ENCODE data around the gene FGFR3.

The FGFR3 gene

DNA sequence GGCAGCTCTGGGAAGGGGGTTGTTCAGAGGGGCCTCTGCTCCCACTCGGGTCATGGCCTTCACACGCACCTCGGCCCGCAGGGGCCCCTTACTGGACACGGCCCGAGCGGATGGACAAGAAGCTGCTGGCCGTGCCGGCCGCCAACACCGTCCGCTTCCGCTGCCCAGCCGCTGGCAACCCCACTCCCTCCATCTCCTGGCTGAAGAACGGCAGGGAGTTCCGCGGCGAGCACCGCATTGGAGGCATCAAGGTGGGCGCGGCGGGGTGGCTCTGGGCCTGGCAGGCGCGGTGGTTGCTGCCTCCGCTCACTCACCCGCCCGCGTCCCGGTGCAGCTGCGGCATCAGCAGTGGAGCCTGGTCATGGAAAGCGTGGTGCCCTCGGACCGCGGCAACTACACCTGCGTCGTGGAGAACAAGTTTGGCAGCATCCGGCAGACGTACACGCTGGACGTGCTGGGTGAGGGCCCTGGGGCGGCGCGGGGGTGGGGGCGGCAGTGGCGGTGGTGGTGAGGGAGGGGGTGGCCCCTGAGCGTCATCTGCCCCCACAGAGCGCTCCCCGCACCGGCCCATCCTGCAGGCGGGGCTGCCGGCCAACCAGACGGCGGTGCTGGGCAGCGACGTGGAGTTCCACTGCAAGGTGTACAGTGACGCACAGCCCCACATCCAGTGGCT lies 8.3 kb downstream of the FGFR3 start:
- no peak for DNase-seq (ENCODE audit: extremely low read depth in 1 of 2, low read depth in 1 of 2)

DNA sequence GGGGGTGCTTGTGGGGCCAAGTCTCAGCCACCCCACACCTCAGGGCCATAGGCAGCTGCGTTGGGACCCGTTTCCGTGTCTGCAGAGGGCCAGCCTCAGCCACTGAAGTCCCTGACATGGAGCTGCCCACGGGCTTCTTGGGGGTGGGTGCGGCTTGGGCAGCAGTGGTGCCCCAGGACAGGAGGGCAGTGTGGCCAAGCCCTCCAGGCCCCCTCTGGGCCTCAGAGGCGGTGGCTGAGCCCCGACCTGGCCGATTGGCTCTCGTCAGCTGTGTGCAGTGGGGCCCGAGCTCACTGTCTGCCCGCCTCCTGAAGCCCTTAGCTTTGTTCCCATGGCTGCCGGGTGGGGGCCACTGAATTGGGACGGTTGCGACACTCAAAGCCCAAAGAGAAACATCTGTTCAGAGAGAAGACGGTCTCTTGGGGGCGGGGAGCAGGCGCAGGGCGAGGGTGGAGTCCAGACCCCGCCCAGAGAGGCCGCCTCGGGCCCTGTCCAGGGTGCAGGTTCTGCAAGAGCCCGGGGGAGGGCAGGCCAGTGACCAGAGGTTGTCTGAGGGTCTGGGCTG lies 9.1 kb downstream of the FGFR3 start:
- DNase-seq (ENCODE audit: extremely low read depth in 1 of 2, low read depth in 1 of 2) = no peak

DNA sequence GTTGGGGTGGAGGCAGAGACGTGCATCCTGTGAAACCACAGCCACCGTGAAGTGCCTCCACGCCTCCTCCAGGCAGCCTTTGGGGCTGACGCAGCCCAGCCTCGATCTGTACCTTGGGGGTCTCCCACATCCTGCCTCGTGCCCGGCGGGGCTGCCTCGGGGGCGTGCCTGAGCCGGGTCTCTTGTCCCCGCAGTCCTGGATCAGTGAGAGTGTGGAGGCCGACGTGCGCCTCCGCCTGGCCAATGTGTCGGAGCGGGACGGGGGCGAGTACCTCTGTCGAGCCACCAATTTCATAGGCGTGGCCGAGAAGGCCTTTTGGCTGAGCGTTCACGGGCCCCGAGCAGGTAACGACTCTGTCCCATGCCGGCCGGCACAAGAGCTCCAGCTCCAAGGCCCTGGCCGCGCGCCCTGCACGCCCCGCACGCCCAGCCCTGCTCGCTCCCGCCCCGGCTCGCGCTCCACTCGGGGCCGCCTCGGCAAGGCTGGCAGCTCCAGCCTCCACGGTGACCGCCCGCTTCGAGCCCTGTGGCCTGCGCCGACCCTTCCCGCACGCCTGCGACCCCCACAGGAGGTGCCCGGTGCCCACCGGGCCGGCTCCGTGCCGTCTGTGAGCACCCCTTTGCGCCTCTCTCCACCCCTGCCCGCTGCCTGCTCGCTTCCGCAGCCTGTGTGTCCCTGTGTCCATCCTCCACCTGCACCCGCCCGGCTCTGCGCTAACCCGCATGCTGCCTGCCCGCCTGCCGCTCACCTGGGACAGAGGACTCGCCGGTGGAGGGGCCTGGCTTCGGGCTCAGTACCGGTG lies 9.8 kb downstream of the FGFR3 start:
- DNase-seq (ENCODE audit: extremely low read depth in 1 of 2, low read depth in 1 of 2) = no peak

DNA sequence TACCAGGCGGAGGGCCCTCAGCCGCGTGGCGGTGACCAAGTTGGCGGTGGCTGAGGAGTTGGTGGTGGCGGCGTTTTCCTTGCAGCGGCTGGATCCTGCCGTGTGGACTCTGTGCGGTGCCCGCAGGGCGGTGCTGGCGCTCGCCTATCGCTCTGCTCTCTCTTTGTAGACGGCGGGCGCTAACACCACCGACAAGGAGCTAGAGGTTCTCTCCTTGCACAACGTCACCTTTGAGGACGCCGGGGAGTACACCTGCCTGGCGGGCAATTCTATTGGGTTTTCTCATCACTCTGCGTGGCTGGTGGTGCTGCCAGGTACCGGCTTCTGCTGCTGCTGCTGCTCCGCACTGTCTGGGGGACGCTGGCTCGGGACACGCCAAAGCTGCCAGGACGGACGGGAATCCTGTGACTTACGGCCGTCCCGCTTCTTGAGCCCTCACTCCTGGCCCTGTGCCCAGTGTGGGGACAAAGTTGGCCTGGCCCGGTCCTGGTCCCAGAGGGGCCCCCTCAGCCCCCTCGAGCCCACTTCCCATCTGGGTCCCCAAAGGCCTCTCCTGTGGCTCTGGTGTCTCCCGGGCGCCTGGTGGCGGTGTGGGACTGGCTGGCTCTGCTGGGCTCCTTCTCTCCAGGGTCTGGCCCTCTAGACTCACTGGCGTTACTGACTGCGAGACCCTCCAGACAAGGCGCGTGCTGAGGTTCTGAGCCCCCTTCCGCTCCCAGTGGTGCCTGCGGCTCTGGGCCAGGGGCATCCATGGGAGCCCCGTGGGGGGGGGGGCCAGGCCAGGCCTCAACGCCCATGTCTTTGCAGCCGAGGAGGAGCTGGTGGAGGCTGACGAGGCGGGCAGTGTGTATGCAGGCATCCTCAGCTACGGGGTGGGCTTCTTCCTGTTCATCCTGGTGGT lies 10.7 kb downstream of the FGFR3 start:
- no peak for DNase-seq (ENCODE audit: extremely low read depth in 1 of 2, low read depth in 1 of 2)

DNA sequence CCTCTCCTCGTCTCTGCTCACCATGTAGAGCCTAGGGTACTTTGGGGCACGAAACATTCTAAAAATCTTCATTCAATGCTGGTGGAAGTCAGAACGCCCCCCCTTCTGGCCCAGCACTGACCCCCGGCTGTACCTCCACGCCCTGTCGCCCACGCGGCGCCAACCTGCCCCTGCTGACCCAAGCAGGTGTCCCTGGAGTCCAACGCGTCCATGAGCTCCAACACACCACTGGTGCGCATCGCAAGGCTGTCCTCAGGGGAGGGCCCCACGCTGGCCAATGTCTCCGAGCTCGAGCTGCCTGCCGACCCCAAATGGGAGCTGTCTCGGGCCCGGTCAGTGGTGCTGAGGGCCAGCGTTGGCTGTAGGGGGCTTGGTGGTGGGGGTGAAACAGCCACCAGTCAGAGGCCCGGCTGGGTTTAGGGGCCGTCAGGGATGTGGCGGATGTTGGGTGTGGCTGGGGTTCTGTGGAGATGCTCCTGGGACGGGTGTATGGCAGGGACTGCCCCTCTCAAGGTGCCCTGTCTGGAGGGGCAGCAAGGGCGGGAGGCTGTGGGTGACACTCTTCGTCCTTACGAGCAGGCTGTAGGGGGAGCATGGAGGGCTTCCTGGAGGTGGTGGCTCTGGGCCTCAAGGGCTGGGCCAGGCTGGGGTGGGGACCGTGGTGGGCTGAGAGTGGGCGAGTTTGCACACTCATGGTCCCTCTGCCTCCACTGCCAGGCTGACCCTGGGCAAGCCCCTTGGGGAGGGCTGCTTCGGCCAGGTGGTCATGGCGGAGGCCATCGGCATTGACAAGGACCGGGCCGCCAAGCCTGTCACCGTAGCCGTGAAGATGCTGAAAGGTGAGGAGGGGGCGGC lies 11.8 kb downstream of the FGFR3 start:
- no peak for DNase-seq (ENCODE audit: extremely low read depth in 1 of 2, low read depth in 1 of 2)

DNA sequence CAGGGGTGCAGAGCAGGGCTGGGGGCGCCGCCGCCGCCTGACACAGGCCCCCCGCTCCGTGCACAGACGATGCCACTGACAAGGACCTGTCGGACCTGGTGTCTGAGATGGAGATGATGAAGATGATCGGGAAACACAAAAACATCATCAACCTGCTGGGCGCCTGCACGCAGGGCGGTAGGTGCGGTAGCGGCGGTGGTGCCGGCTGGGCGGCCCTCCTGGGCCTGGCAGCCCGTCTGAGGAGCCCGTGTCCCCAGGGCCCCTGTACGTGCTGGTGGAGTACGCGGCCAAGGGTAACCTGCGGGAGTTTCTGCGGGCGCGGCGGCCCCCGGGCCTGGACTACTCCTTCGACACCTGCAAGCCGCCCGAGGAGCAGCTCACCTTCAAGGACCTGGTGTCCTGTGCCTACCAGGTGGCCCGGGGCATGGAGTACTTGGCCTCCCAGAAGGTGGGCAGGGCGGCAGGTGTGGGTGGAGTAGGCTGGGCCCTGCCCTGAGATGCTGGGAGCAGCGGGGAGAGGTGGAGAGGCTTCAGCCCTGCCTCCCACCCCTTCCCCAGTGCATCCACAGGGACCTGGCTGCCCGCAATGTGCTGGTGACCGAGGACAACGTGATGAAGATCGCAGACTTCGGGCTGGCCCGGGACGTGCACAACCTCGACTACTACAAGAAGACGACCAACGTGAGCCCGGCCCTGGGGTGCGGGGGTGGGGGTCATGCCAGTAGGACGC lies 12.6 kb downstream of the FGFR3 start:
- no peak for DNase-seq (ENCODE audit: extremely low read depth in 1 of 2, low read depth in 1 of 2)

DNA sequence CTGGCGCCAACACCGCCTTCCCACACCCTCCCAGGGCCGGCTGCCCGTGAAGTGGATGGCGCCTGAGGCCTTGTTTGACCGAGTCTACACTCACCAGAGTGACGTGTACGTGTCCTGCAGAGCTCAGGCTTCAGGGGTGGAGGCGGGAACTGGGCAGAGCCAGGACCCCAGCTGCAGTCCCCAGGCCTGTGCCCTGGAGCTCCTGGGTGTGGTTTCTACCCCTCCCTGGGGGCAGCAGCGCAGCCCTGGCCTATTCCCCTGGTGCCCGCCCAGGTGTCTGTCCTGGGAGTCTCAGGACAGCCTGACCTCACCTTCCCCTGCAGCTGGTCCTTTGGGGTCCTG lies 13.1 kb downstream of the FGFR3 start:
- DNase-seq (ENCODE audit: extremely low read depth in 1 of 2, low read depth in 1 of 2) = no peak

DNA sequence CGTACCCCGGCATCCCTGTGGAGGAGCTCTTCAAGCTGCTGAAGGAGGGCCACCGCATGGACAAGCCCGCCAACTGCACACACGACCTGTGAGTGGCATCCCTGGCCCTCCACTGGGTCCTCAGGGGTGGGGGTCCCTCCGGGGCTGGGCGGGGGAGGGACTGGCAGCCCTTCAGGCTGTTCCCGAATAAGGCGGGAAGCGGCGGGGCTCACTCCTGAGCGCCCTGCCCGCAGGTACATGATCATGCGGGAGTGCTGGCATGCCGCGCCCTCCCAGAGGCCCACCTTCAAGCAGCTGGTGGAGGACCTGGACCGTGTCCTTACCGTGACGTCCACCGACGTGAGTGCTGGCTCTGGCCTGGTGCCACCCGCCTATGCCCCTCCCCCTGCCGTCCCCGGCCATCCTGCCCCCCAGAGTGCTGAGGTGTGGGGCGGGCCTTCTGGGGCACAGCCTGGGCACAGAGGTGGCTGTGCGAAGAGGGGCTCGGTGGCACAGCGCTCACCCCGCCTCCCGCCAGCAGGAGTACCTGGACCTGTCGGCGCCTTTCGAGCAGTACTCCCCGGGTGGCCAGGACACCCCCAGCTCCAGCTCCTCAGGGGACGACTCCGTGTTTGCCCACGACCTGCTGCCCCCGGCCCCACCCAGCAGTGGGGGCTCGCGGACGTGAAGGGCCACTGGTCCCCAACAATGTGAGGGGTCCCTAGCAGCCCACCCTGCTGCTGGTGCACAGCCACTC lies 13.7 kb downstream of the FGFR3 start:
- no peak for DNase-seq (ENCODE audit: extremely low read depth in 1 of 2, low read depth in 1 of 2)

DNA sequence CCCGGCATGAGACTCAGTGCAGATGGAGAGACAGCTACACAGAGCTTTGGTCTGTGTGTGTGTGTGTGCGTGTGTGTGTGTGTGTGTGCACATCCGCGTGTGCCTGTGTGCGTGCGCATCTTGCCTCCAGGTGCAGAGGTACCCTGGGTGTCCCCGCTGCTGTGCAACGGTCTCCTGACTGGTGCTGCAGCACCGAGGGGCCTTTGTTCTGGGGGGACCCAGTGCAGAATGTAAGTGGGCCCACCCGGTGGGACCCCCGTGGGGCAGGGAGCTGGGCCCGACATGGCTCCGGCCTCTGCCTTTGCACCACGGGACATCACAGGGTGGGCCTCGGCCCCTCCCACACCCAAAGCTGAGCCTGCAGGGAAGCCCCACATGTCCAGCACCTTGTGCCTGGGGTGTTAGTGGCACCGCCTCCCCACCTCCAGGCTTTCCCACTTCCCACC lies 14.3 kb downstream of the FGFR3 start:
- DNase-seq (ENCODE audit: extremely low read depth in 1 of 2, low read depth in 1 of 2) = no peak

DNA sequence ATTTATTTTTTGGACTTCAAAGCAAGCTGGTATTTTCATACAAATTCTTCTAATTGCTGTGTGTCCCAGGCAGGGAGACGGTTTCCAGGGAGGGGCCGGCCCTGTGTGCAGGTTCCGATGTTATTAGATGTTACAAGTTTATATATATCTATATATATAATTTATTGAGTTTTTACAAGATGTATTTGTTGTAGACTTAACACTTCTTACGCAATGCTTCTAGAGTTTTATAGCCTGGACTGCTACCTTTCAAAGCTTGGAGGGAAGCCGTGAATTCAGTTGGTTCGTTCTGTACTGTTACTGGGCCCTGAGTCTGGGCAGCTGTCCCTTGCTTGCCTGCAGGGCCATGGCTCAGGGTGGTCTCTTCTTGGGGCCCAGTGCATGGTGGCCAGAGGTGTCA lies 15.3 kb downstream of the FGFR3 start:
- no peak for DNase-seq (ENCODE audit: extremely low read depth in 1 of 2, low read depth in 1 of 2)

DNA sequence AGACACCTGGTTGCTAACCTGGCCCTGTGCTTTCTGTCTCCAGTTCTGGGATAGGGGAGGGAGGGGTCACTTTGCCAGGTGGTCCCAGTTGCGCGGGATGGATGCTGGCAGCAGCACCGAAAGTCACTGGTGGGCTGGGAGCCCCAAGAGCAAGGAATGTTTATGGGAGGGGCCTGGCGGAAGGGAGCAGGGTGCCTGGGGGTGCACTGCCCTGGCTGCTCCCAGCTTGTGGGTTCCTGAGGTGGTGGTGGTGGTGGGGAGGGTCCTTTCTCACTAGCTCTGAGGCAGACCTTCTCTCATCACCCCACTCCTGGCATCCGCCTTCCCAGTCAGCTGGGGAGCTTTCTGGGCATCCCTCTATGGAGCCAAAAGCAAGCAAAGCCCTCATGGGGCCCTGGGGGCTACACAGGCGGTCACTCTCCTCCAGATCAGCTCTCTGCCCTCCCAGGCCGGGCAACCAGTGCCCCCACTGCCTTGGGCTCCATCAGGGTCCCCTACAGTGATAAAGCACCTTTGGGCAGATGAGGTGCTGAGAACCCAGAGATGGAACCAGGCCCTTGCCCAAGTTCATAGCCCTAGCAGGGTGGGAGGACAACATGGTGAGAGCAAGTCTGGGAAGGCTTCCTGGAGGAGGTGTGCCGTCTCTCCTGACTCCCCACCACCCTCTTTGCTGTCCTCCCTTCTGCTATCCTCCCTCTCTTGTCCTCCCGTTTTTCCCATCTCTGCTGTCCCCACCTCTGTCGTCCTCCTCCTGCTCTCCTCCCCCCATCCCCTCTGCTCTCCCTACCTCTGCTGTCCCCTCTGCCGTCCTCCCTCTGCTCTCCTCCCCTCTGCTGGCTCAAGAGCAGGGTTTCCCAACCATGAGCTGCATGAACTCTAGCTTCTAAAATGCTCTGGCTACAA lies 16.0 kb downstream of the FGFR3 start:
- DNase-seq (ENCODE audit: extremely low read depth in 1 of 2, low read depth in 1 of 2) = no peak

DNA sequence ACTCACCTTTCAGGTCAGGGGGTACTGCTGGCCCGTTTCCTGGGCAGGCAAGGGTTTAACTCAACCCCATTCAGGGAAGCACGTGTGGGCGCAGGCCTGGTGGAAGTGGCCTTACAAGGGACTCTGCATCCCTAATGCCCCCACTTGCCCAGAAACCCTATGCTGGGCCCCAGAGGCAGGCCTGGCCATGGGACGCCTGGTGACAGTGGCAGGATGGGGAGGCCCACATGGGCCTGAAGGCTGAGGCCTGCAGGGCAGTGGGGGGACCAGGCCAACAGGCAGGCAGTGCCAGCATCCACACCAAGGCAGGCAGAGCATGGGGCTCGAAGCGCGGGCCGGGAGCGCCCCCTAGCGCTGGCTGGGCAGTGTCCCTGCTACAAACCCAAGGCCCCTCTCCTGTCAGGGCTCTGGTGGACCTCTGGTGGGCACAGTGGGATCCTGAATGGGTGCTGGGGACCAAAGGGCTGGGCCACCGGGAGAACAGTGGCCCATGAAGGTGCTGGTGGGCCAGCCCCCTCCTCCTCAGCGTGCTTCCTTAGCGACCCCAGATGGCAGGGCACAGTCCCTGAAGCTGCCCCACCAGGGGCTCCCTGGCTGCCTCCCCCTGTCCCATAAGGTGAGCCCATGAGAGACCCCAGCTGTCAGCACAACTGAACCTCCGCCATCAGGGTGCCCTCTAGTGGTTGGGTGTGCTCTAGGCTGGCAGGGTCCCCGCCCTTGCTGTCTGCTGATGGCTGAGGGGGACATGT lies 16.8 kb downstream of the FGFR3 start:
- DNase-seq (ENCODE audit: extremely low read depth in 1 of 2, low read depth in 1 of 2) = peak in 1 of 2 donors; percentile 42

DNA sequence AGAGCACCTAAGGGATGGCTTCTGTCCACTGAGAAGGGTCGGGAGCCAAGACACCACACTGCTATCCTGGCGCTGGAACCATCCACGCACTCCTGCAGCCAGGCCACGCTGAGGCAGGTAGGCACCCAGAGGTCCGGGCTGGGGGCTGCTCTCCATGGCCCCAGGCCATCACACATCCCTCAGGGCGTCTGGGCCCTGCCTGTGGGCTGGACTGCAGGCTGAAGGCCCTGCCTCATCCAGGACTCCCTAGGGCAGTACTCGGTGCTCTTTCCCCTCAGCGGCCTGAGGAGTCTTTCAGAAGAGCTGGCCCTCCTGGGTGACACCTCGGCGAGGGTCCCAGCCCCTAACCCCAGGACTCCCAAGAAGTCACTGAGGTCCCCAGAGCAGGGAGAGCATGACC lies 17.7 kb downstream of the FGFR3 start:
- DNase-seq (ENCODE audit: extremely low read depth in 1 of 2, low read depth in 1 of 2) = no peak

DNA sequence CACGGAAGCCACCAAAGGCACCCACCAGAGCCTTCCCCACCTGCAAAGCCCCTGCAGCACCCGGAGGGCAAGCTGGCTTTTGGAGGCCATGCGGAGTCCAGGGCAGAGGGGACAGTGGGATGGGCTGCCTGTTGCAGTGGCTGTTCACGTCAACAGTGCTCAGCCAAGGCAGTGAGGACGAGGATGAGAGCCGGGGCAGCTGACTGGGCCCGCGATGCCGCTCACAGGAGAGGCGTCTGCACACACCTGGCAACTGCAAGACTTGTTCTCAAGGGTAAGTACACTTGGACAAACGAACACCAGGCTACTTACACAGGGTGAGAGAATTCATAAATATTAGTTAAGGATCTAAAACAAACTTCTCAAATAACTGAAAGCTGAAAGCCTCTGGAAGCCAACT lies 19.6 kb downstream of the FGFR3 start:
- no peak for DNase-seq (ENCODE audit: extremely low read depth in 1 of 2, low read depth in 1 of 2)

DNA sequence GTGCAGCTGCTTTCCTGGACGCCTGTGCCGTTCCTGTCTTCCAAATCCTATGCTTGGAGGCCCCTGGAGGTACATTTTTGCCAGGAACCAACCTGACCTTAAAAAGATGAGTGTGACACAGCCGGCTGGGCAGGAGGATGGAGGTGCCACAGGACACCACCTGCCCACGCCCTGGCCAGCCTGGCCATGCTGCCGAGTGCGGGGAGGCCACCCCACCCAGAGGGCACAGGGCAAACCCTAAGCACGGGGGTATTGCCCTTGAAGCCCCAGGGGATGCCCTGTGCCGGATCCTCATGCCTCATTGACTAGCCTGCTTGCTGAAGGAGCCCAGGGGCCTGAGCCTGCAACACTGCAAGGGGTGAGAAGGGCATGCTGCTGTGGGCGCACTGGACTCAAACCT lies 20.1 kb downstream of the FGFR3 start:
- no peak for DNase-seq (ENCODE audit: extremely low read depth in 1 of 2, low read depth in 1 of 2)

DNA sequence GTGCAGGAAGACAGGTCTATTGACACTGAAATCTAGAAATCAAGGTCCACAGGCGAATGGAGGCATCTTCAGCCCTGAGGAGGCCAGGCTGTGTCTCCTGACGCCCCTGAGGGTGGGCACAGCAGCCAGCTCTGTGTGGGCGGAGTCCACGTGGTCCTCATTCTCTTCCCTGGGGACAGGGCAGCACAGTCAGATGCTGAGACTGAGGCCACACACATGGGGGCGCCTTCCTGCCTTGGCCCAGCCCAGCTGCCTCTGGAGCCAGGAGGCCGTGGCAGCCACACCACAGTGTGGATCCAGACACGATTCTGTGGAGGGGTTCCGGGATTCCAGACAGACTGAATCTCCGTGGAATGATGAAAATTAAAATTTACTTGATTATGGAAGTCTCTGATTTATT lies 20.8 kb downstream of the FGFR3 start:
- DNase-seq (ENCODE audit: extremely low read depth in 1 of 2, low read depth in 1 of 2) = no peak

DNA sequence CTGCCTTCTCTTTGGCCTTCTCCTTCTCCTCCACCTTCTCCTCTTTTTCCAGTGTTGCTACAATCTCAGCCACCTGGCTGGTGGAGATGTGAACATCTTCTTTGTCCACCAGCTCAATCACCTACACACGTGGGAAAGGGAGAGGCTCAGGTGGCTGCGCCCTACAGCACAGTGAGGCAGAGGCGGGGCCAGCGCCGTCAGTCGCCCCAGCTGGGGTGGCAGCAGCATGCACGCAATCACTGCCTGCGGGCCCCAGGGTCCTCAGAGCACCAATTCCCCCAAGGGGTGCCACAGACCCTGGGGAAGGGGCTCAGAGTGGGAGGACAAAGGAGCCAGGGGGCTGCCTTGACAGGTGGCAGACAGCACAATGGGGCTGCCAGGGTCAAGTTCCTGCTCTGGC lies 21.4 kb downstream of the FGFR3 start:
- DNase-seq (ENCODE audit: extremely low read depth in 1 of 2, low read depth in 1 of 2) = no peak

All from activated CD8-positive, alpha-beta memory T cell treated with anti-CD3 and anti-CD28 coated beads for 1 hour (primary cell).